Measurements from ENCODE around the gene PRKN.

PRKN gene

GRCh38 chr6:162512744-162513143 lies 214.8 kb downstream of the PRKN start:
- H3K27me3 ChIP-seq (ENCODE audit: insufficient read depth, low read depth, severe bottlenecking): no peaks in the 10 kb centered on the region
- H3K36me3 ChIP-seq: no peaks in the 10 kb centered on the region
- TF ChIP-seq, protein P1, sequence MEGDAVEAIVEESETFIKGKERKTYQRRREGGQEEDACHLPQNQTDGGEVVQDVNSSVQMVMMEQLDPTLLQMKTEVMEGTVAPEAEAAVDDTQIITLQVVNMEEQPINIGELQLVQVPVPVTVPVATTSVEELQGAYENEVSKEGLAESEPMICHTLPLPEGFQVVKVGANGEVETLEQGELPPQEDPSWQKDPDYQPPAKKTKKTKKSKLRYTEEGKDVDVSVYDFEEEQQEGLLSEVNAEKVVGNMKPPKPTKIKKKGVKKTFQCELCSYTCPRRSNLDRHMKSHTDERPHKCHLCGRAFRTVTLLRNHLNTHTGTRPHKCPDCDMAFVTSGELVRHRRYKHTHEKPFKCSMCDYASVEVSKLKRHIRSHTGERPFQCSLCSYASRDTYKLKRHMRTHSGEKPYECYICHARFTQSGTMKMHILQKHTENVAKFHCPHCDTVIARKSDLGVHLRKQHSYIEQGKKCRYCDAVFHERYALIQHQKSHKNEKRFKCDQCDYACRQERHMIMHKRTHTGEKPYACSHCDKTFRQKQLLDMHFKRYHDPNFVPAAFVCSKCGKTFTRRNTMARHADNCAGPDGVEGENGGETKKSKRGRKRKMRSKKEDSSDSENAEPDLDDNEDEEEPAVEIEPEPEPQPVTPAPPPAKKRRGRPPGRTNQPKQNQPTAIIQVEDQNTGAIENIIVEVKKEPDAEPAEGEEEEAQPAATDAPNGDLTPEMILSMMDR (IDR thresholded peaks at IDR 0.05; ENCODE audit: low read depth, low read length): no peak
- no peaks in the 10 kb centered on the region for H3K9me3 ChIP-seq (ENCODE audit: severe bottlenecking)
- no peak overlapping the region for H3K27ac ChIP-seq
- DNase-seq: no peak
- no peak overlapping the region for H3K4me3 ChIP-seq (ENCODE audit: low read depth, low read length)

- no peak overlapping the region for H3K27ac ChIP-seq
Measured at GRCh38 chr6:162497389-162497788, 230.2 kb downstream of the PRKN start.

GRCh38 chr6:162493917-162494316 lies 233.6 kb downstream of the PRKN start:
- no peaks in the 10 kb centered on the region for H3K9me3 ChIP-seq (ENCODE audit: severe bottlenecking)
- no peaks in the 10 kb centered on the region for H3K36me3 ChIP-seq
- H3K27me3 ChIP-seq (ENCODE audit: insufficient read depth, low read depth, severe bottlenecking): no peaks in the 10 kb centered on the region
- H3K4me3 ChIP-seq (ENCODE audit: low read depth, low read length): no peak overlapping the region
- DNase-seq: no peak
- TF ChIP-seq, protein P1 (IDR thresholded peaks at IDR 0.05; ENCODE audit: low read depth, low read length): no peak
- H3K27ac ChIP-seq: no peak overlapping the region

More at GRCh38 chr6:162497389-162497788, 230.2 kb downstream of the PRKN start:
- H3K4me3 ChIP-seq (ENCODE audit: low read depth, low read length): no peak overlapping the region
- H3K9me3 ChIP-seq (ENCODE audit: severe bottlenecking): no peaks in the 10 kb centered on the region
- no peaks in the 10 kb centered on the region for H3K36me3 ChIP-seq
- H3K27me3 ChIP-seq (ENCODE audit: insufficient read depth, low read depth, severe bottlenecking): no peaks in the 10 kb centered on the region
- no peak for DNase-seq
- TF ChIP-seq, protein P1 (IDR thresholded peaks at IDR 0.05; ENCODE audit: low read depth, low read length): no peak

DNA sequence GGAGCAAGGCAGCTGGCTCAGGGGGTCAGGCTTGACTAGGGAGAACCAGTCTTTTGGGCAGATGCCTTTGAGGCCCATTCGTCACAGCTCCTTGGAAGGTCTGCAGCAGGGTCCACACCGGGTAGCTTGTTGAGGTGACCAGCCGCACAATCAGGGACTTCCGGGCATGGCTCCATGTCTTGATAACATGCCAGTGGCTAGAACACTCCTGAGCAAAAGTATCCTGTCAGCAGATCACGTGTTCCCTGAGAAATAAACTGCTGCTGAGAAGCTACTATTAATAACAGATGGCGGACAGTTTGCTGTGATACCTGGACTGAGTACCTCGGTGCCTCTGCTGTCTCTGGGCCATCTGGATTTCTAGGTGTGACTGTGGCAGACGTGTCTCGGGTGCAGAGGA lies 235.9 kb downstream of the PRKN start:
- H3K36me3 ChIP-seq: no peaks in the 10 kb centered on the region
- no peaks in the 10 kb centered on the region for H3K27me3 ChIP-seq (ENCODE audit: insufficient read depth, low read depth, severe bottlenecking)
- TF ChIP-seq, protein P1 (IDR thresholded peaks at IDR 0.05; ENCODE audit: low read depth, low read length): no peak
- H3K4me3 ChIP-seq (ENCODE audit: low read depth, low read length): no peak overlapping the region
- no peaks in the 10 kb centered on the region for H3K9me3 ChIP-seq (ENCODE audit: severe bottlenecking)
- DNase-seq: no peak
- H3K27ac ChIP-seq: no peak overlapping the region

DNA sequence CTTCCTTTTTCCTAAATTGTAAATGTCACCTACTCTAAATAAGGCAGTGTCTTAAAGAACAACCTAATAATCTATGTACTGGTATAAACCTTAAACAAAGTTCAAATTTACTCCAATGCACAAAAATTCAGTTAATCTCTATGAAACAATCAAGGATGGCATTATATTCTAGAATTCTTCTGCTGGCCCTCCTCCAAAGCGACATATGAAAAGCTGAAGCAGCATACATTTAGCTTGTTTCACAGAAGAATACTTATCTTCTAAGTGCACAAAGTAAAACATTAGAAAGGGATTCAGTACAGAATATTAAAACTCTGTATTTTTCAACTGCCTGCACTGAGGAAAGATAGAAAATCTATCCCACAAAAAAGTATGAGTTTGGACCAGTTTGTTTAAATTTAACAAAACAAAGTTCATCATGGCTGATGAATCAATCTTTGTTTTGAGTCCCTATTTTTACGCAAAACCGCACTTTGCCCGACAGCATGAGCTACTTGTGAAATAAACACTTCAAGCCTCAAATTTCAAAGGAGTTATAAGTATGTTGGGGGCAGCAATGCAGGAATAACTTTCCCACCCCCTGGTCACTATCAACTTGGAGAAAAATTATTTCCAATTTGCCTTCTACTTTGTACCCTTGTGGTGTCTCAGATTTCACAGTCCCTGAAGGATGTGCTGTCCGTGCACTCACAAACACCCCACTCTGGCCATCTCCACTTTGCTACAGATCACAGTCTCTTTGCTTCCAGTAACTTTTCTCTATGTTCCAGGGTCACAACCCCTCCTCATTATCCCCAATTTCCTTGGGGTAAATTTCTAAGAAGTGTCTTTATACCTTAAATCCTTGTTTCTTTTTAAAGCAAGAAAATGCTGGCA lies 238.2 kb downstream of the PRKN start:
- no peak for DNase-seq
- Histone ChIP-seq H3K27ac (no peak overlapping the region), H3K9me3 (ENCODE audit: severe bottlenecking) (no peaks in the 10 kb centered on the region), H3K36me3 (no peaks in the 10 kb centered on the region), H3K27me3 (ENCODE audit: insufficient read depth, low read depth, severe bottlenecking) (no peaks in the 10 kb centered on the region), H3K4me3 (ENCODE audit: low read depth, low read length) (no peak overlapping the region)
- TF ChIP-seq, protein P1 (IDR thresholded peaks at IDR 0.05; ENCODE audit: low read depth, low read length): no peak
